ENCODE measurements around the gene NCOA1.

DNA sequence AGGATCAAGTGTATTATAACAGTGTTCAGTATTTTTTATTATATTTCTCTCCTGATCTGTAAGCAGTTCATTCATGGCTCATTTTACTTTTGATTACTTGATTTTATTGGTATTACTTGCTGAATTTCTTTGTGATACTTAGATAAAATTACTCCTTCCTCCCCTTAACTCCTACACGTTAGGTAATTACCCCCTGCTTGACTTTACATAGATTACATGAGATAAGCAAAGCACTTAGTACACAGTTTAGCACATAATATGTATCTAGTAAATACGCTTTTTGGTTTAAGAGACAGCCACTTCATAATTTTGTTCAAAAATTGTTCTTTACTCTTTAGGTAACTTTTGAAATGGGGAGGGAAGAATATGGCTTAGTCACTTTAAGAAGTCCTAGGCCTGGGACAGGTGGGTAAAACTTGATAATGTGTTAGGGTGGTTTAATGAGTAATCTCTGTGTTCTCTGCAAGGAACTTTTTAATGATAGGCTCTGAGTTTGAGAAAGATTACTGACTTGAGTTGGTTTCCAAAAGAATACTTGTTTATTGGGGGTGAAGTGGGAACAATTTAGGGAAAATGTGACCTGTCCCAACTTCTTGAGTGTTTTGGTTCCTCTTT lies 80.9 kb downstream of the NCOA1 start:
- TF ChIP-seq BHLHE40 (IDR thresholded peaks at IDR 0.05; ENCODE audit: low read depth, low read length) (no peak), NFE2L2 (IDR thresholded peaks at IDR 0.05; ENCODE audit: low read depth, low read length) (no peak), POLR2A (IDR thresholded peaks at IDR 0.05; ENCODE audit: low read depth, low read length) (no peak), SMC3 (IDR thresholded peaks at IDR 0.05; ENCODE audit: low read depth, low read length) (no peak), RCOR1 (IDR thresholded peaks at IDR 0.05; ENCODE audit: insufficient replicate concordance, low read length) (no peak), RFX5 (IDR thresholded peaks at IDR 0.05; ENCODE audit: low read depth, low read length) (no peak), CEBPB (IDR thresholded peaks at IDR 0.05; ENCODE audit: low read depth, low read length) (no peak)
- TF ChIP-seq, protein P1, sequence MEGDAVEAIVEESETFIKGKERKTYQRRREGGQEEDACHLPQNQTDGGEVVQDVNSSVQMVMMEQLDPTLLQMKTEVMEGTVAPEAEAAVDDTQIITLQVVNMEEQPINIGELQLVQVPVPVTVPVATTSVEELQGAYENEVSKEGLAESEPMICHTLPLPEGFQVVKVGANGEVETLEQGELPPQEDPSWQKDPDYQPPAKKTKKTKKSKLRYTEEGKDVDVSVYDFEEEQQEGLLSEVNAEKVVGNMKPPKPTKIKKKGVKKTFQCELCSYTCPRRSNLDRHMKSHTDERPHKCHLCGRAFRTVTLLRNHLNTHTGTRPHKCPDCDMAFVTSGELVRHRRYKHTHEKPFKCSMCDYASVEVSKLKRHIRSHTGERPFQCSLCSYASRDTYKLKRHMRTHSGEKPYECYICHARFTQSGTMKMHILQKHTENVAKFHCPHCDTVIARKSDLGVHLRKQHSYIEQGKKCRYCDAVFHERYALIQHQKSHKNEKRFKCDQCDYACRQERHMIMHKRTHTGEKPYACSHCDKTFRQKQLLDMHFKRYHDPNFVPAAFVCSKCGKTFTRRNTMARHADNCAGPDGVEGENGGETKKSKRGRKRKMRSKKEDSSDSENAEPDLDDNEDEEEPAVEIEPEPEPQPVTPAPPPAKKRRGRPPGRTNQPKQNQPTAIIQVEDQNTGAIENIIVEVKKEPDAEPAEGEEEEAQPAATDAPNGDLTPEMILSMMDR (conservative IDR thresholded peaks at IDR 0.05; ENCODE audit: low read depth, low read length): no peak

Data from IMR-90 (cell line).